DMS114 treated with DMSO at 0.1 percent for 48 hours (cell line): ENCODE measurements around the gene LRRC32.
"Not testable (repeated sequence)": the region's sequence is repeated elsewhere in the genome, so short reads cannot be mapped to it uniquely, and the experiment has no call there.

ENCODE experiments used
- DNase-seq: peaks from one replicate; lab custom pipeline; 2025; ENCODE audit not compliant: unreplicated experiment; lab: John Stamatoyannopoulos, UW

The LRRC32 gene

DNA sequence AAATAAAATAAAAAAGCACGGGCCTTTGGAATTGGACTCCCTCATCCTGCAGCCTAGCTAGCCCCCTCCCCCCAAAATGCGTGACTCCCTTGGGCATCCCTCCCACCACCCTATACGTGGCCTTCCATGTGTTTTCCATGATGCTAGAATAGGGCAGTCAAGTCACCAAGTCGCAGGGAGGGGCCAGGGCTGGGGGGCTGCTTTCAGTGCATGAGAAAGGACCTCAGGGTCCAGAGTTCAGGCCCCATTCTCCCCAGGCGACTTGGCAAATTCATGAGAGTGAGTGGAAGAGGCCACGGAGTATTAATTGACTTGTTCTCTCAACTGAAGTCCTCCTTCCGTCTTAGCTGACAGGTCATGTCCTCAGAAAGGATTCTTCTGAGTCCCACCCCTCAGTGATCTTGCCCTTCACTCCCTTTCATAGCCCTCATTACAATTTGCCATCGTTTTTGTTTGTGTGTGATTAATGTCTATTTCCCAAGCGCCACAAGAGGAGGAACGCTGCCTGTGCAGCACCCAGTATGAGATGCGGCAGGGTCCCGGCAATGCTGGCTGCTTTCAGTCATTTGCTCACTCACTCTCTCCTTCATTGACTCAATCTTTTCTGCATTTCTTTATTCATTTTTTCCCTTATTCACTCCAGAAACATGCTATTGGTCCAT is 17.4 kb downstream of the LRRC32 start:
- DNase-seq, result no peak

DNA sequence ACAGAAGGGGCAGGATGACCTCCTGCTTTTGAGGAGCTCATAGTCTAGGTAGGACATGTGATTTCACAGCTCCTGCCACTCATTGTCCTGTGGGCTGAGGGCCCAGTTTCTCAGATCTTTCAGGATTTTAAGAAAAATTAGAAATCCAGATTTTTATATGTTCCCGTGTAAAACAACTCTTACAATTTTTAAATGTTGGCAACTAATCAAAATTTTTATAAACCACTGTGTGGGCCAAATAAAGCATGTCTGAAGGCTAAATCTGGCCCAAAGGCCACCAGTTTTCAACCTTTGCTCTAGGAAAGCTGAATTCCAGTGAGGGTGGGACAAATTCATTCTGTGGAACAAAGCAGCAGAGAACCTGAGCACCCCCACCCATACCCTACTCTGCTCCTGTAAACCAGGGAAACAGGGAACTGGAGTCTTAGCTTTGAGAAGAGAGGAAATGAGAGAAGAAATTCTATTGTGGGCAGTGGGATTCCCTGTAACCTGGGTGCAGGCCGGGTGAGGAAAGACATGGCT is 20.6 kb downstream of the LRRC32 start:
- no peak for DNase-seq

DNA sequence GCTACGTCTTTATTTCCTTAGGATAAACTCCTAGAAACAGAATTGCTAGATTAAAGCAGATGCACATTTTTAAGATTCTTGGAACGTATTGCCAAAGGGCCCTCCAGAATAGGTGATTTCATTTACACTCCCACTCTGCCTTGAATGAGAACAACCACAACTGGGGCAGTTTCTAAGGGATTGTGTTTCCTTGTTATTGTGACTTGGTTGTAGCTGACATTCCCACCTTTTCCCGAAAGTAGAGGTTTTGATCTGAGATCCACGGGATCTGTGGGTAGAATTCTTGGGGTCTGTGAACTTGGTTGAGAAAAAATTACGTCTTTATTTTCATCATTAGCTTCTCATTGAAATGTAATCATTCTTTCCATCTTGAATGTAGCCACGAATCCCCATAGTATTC is 21.5 kb downstream of the LRRC32 start:
- DNase-seq, result no peak

GRCh38 chr11:76648061-76648460 is 22.5 kb downstream of the LRRC32 start:
- no peak for DNase-seq

DNA sequence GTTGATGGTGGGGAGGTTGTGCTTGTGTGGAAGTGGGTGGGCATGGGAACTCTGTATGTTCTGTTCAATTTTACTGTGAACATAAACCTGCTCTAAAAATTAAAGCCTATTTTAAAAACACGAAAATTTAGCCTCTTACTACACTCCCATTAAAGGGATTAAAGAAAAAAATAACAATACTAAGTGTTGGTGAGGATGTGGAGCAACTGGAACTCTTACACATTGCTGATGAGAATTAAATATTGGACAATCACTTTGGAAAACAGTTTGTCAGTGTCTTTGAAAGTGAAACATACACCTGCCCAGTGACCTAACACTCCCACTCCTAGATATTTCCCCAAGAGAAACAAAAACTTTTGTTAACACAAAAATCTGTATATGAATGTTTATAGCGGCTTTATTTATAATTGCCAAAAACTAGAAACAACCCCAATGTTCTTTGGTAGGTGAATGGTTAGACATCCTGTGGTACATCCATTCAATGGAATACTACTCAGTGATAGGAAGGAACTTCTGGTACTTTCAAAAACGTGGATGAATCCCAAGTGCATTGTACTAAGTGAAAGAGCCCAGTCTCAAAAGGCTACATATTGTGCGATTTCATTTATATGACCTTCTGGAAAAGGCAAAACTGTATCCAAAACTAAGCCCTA is 23.5 kb downstream of the LRRC32 start:
- no peak for DNase-seq

DNA sequence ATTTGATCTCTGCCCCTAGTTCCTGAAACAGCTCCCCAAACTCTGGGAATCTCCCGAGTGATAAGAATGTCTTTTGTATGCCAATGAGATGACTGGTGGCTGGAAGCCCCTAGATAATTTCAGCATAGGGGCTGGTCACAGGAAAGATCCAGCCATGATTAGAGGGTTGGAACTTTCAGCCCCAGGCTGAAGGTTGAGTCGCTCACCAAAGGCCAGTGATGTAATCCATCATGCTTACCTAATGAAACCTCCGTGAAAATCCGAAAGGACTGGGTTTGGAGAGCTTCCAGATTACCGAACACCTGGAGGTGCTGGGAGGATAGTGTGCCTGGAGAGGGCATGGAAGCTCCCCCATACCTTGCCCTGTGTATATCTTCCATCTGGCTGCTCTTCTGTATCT is 26.0 kb downstream of the LRRC32 start:
- DNase-seq, result no peak

DNA sequence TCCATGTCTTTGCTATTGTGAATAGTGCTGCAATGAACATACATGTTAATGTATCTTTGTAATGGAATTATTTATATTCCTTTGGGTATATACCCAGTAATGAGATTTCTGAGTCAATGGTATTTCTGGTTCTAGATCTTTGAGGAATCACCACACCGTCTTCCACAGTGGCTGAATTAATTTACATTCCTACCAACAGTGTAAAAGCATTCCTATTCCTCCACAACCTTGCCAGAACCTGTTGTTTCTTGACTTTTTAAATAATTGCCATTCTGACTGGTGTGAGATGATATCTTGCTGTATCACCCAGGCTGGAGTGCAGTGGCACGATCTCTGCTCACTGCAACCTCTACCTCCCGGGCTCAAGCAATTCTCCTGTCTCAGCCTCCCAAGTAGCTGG is 26.8 kb downstream of the LRRC32 start:
- DNase-seq, result not testable (repeated sequence)

DNA sequence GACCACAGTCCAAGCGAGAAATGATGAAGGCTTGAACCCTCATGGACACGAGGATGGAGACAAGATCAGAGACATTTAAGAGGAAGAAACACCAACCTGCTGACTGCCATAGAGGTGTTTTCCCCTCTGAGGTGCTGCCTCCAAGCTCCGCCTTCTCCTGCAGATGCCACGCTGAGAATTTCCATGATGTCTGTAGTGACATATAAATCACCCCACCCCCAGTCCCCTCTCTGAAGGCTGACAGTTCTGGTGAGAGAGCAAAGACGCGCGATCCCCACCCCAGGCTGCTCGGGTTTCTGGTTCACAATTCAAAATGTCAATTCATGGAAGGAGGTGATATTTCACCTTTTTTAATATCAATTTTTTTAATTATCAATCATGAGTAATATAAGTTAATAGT is 28.2 kb downstream of the LRRC32 start:
- no peak for DNase-seq

DNA sequence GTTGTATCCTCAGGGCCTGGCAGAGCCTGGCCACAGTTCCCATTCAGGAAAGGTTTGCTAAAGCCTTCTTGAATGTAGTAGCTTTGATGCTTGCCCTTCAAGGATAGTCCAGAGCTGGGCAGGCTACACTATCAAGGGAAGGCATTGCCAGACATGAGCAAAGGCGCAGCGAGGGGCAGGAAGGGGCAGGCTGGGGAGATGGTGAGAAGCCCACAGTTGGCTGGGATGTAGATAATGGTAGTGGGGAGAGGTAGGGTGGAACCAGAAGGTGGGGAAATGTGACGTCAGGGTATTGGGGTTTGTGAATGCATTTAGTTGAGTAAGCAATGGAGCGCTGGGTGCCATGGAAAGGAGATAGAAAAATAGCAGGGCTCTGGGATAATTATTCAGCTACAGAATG is 28.6 kb downstream of the LRRC32 start:
- no peak for DNase-seq

- no peak for DNase-seq
Observed at GRCh38 chr11:76640501-76640900, 30.0 kb downstream of the LRRC32 start.

DNA sequence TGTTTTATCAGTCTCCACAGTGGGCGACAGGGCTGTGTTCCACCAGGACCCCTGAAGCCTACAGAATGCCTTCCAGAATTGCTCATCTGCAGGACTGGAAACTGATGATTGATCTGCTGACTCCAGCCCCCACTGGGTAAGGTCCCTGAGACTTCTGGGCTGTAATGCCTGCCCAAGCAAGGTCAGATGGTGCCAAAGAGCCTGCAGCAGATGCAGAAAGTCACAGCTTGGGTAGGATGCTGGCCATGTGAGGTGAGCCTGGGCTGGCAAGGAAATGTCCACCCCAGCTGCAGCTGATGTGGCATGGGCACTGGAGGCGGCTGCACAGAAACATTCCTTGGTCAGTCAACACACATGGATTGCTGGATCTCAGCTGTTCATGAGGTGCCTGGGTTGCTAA is 30.9 kb downstream of the LRRC32 start:
- no peak for DNase-seq

DNA sequence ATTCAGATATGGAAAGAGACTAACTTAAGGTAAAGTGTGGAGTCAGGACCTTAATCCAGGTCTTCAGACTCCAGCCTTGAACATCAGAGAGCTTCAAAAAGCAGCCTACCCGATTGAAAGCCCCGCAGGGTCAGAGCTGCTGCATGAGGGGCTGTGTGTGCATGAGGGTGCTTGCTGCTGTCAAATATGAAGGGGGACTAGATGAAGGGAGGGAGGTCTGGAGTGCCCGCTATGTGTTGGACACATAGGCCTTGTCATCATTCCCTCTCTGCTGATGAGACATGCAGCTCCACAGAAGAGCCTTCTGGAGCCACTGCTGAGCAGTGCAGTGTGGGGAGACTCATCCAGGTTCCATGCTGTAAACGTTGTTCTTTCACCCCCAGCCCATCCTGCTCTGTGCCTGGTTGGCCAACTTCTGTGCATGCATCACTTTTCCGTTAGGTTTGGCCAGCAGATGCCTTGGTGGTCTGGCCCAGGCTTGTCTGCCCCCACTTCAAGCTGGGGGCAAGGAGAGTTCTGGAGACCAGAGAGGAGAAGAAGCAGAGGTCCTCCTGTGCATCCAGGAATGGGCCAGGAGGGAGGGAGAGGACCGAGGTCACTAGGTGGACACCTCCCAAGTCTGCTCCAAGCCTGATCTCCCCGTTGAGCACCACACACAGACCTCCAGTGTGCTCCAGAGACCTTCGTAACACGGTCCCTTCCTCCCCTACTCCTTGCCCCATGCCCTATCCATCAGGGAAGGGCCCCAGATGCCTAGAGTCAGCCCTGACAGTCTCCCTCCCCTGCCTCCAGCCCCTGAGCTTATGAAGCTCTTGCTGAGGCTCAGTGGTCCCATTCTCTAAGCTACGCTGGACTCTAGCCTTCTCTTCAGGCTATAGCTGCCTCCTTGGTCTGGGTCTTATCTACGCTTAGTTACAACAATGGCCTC is 32.0 kb downstream of the LRRC32 start:
- no peak for DNase-seq

- no peak for DNase-seq
Observed at GRCh38 chr11:76637491-76638269, 32.9 kb downstream of the LRRC32 start.

DNA sequence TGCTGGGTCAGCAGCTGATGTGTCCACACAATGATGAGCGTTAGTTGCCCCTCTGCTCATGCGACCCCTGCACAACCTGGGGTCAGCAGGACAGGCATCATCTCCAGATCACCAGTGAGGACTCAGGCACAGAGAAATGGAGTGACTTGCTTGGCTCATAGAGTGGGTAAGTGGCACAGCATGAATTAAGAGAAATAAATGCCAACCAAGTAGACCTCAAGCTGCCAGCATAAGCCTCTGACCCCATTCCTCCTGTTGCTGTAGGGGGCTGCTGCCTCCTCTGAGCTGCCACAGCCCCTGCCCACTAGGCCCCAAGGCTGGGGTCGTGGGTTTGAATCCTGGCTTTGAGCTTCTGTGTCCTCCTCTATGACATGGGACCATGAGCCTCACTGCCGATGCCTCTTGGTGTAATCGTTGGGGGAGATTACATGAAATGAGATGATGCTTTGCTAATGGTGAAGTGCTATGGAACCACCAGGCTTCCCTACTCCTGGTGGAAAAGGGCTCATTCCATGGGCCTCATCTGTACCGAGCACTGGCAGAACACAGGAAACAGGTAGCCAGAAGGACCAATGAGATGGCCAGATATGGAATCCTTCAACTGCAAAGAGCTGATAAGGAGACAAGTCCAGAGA is 33.6 kb downstream of the LRRC32 start:
- DNase-seq, result no peak

- DNase-seq, result no peak
Observed at GRCh38 chr11:76635991-76636738, 34.4 kb downstream of the LRRC32 start.

DNA sequence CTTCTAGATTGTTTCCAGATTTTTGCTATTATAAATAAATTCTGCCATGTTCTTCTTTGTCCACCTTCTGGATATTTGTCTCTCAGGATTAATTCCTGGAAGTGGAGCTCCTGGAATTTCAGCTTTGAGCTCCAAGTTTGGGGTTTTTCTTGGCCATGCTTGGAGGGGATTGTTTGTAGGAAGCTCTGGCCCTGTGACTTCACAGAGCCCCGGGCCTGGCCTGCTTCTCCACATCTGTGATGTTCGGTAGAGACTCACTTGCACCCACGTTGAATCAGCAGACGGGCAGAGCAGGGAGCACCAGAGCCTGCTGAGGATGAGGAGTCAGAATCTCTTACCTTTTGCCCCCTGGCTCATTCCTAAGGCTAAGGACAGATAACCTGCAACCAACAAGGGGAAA is 35.7 kb downstream of the LRRC32 start:
- no peak for DNase-seq

DNA sequence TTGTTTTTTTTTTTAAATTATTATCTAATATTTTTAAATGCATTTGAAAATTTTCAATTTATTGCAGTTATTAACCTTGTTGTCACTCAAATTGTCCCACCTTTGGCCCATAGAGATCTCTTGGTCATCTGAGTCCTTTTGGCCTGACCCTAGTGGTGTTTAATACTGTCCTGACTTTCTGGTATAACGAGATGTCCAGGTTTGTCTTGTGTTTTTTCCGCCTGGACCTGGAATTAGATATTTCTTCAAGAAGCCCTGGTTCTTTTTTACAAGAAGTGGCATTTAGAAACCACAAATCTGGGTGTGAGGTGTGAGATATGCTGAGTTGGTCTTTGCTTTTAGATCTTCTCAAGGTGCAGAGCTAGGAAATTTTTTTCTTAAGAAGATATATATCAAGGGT is 38.1 kb downstream of the LRRC32 start:
- DNase-seq, result no peak

DNA sequence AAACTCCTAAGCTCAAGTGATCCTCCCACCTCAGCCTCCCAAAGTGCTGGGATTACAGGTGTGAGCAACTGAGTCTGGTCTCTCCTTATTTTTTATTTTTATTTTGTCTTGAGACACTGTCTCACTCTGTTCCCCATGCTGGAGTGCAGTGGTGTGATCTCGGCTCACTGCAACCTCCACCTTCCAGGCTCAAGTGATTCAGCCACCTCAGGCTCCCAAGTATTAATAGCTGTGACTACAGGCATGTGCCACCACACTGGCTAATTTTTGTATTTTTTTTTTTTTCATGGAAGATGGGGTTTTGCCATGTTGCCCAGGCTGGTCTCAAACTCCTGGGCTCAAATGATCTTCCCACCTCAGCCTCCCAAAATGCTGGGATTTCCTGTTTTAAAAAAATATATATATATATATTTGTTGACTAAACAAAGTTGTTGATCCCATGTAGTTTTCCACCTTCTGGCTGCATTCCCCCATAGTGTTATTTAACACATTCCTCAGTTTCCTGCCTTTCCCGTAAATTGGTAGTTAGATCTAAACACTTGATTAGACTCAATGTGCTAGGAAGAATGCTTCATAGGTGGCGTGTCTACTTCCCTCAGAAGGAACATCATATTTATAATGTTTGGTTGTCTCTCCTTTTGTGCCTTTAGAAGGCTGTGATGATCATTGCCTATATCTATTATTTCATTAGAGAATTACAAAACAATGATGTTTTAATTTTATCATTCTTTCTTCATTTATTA is 38.8 kb downstream of the LRRC32 start:
- no peak for DNase-seq
